Neural cell (in vitro differentiated cells): Measurements from ENCODE around the gene POLD1. TPM values are rescaled to one million over a fixed set of nuclear protein-coding genes. Genes with fewer than 3 reads are reported as not detected.

ENCODE experiments used
- H2AFZ ChIP-seq: fragments of 200-600, 300-800 bp; sonication (generic), shearing (Covaris generic); 2 replicates; pipeline ENCODE4 v1.6.0; 2014; ENCODE audit warnings: low read depth, mild to moderate bottlenecking, antibody characterized with exemption, low read length, moderate library complexity
- H3F3A ChIP-seq: fragments of 200-600 bp; shearing (Covaris generic); 2 replicates; pipeline ENCODE4 v1.6.1; 2016; ENCODE audit warnings: mild to moderate bottlenecking, moderate library complexity, mixed read lengths, antibody characterized with exemption, low read length; ENCODE audit not compliant: insufficient read depth, poor library complexity, severe bottlenecking
- H3K27ac ChIP-seq: fragments of 200-600, 300-800 bp; sonication (generic), shearing (Covaris generic); 2 replicates; pipeline ENCODE4 v1.5.1; 2014; ENCODE audit warnings: mild to moderate bottlenecking, low read length, moderate library complexity
- H3K27me3 ChIP-seq: fragments of 300-800, 200-600 bp; sonication (generic), shearing (Covaris generic); 2 replicates; pipeline ENCODE4 v1.6.0; 2014; ENCODE audit warnings: mild to moderate bottlenecking, low read depth, low read length, moderate library complexity; ENCODE audit not compliant: insufficient read depth
- H3K36me3 ChIP-seq: fragments of 300-800, 200-600 bp; sonication (generic), shearing (Covaris generic); 2 replicates; pipeline ENCODE4 v1.5.1; 2014; ENCODE audit warnings: mild to moderate bottlenecking, antibody characterized with exemption, low read length, moderate library complexity; ENCODE audit not compliant: insufficient read depth
- H3K4me2 ChIP-seq: fragments of 300-800, 200-600 bp; sonication (generic), shearing (Covaris generic); 2 replicates; pipeline ENCODE4 v1.6.0; 2014; ENCODE audit warnings: mild to moderate bottlenecking, low read length
- H3K4me3 ChIP-seq: fragments of 300-800, 200-600 bp; sonication (generic), shearing (Covaris generic); 2 replicates; pipeline ENCODE4 v1.5.1; 2014; ENCODE audit warnings: mild to moderate bottlenecking, low read length, moderate library complexity
- H3K79me2 ChIP-seq: fragments of 200-600 bp; shearing (Covaris generic); replicated peaks from 2 replicates; pipeline ENCODE4 v1.6.0; 2014; ENCODE audit warnings: mild to moderate bottlenecking, low read length, moderate library complexity; ENCODE audit not compliant: insufficient read depth
- H3K9ac ChIP-seq: fragments of 300-800, 200-600 bp; sonication (generic), shearing (Covaris generic); 2 replicates; pipeline ENCODE4 v1.6.1; 2016; ENCODE audit warnings: mild to moderate bottlenecking, low read length, mixed read lengths
- H3K9me2 ChIP-seq: fragments of 200-600 bp; shearing (Covaris generic); 2 replicates; pipeline ENCODE4 v1.6.1; 2016; ENCODE audit warnings: mild to moderate bottlenecking, low read length, mixed read lengths; ENCODE audit not compliant: insufficient read depth
- H3K9me3 ChIP-seq: fragments of 200-600, 300-800 bp; sonication (generic), shearing (Covaris generic); 2 replicates; pipeline ENCODE4 v1.6.1; 2016; ENCODE audit warnings: mild to moderate bottlenecking, mixed run types, low read length, moderate library complexity, mixed read lengths
- H4K20me1 ChIP-seq: fragments of 200-600 bp; shearing (Covaris generic); 2 replicates; pipeline ENCODE4 v1.6.1; 2016; ENCODE audit warnings: mild to moderate bottlenecking, mixed run types; ENCODE audit not compliant: insufficient read depth
- CTCF ChIP-seq: fragments of 450-650 bp; IDR thresholded peaks from 2 replicates; pipeline ENCODE4 v1.5.1; 2014; ENCODE audit warnings: antibody characterized with exemption, mild to moderate bottlenecking, moderate library complexity; ENCODE audit not compliant: poor library complexity, severe bottlenecking
- EP300 ChIP-seq: fragments of 450-650 bp; conservative IDR thresholded peaks from 2 replicates; pipeline ENCODE4 v1.6.1; 2014; ENCODE audit warnings: antibody characterized with exemption, mild to moderate bottlenecking, moderate library complexity; ENCODE audit not compliant: poor library complexity, severe bottlenecking
- EZH2 ChIP-seq: fragments of 200-600, 300-800 bp; shearing (Covaris generic), sonication (generic); IDR thresholded peaks from 2 replicates; pipeline ENCODE4 v1.6.1; 2014; ENCODE audit warnings: antibody characterized with exemption, low read length, borderline replicate concordance, mild to moderate bottlenecking; ENCODE audit not compliant: insufficient read depth, poor library complexity, severe bottlenecking
- MXI1 ChIP-seq: fragments of 450-650 bp; conservative IDR thresholded peaks from 2 replicates; pipeline ENCODE4 v1.6.1; 2014; ENCODE audit warnings: antibody characterized with exemption, mild to moderate bottlenecking; ENCODE audit not compliant: poor library complexity, severe bottlenecking
- POLR2AphosphoS5 ChIP-seq: IDR thresholded peaks from 2 replicates; pipeline ENCODE4 v1.6.1; 2012
- RAD21 ChIP-seq: fragments of 450-650 bp; conservative IDR thresholded peaks from 2 replicates; pipeline ENCODE4 v1.6.1; 2014; ENCODE audit warnings: antibody characterized with exemption, mild to moderate bottlenecking, moderate library complexity
- SMC3 ChIP-seq: fragments of 450-650 bp; conservative IDR thresholded peaks from 2 replicates; pipeline ENCODE4 v1.6.1; 2014; ENCODE audit warnings: antibody characterized with exemption, mild to moderate bottlenecking, moderate library complexity; ENCODE audit not compliant: poor library complexity
- TAF1 ChIP-seq: IDR thresholded peaks from 2 replicates; pipeline ENCODE4 v1.6.1; 2012; ENCODE audit warnings: low read depth
- polyA plus RNA-seq: library from polyadenylated mRNA; depleted of rRNA; stranded (reverse); fragments of >200 nt; gene quantifications from 2 replicates; pipeline ENCODE4 v1.2.3, GENCODE V29; 2014
- TF ChIP-seq, protein P1 (sequence below): IDR thresholded peaks from 2 replicates; pipeline ENCODE4 v1.6.1; 2012; ENCODE audit warnings: borderline replicate concordance

POLD1 gene
- polyA plus RNA-seq, 1 donor from 2014 or later: 13.1 TPM

DNA sequence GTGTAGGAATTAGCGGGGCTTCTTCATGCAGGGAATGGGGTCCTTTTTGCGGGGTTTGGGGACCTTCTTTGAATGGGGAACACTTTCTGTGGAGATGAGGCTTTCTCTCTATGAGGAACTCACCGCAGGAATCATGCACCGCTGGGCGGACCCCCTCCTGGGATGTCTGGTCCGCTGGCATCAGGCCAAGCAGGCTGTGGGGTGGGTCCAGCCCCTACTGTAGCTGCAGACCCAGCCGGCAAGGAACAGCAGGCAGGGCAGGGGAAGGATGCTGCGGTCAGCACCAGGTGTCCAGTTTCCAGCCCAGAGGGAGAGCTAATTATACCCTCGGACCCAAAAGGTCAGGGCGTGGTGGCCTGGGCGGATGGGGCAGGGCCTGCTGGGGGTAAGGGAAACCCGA is 50.4 kb downstream of the POLD1 start:
- H4K20me1 ChIP-seq: no peaks in the 10 kb centered on the region
- no peak overlapping the region for H2AFZ ChIP-seq
- H3K4me2 ChIP-seq: no peak overlapping the region
- H3K9me2 ChIP-seq: no peaks in the 10 kb centered on the region
- H3F3A ChIP-seq: no peaks in the 10 kb centered on the region
- peaks cover 5% of the 10 kb centered on the region for H3K27me3 ChIP-seq
- no peak for TF ChIP-seq SMC3
- TF ChIP-seq TAF1: no peak
- no peak for TF ChIP-seq RAD21
- TF ChIP-seq MXI1: no peak
- no peak for TF ChIP-seq EZH2
- TF ChIP-seq EP300: no peak
- TF ChIP-seq CTCF: no peak
- TF ChIP-seq POLR2AphosphoS5: no peak
- TF ChIP-seq, protein P1, sequence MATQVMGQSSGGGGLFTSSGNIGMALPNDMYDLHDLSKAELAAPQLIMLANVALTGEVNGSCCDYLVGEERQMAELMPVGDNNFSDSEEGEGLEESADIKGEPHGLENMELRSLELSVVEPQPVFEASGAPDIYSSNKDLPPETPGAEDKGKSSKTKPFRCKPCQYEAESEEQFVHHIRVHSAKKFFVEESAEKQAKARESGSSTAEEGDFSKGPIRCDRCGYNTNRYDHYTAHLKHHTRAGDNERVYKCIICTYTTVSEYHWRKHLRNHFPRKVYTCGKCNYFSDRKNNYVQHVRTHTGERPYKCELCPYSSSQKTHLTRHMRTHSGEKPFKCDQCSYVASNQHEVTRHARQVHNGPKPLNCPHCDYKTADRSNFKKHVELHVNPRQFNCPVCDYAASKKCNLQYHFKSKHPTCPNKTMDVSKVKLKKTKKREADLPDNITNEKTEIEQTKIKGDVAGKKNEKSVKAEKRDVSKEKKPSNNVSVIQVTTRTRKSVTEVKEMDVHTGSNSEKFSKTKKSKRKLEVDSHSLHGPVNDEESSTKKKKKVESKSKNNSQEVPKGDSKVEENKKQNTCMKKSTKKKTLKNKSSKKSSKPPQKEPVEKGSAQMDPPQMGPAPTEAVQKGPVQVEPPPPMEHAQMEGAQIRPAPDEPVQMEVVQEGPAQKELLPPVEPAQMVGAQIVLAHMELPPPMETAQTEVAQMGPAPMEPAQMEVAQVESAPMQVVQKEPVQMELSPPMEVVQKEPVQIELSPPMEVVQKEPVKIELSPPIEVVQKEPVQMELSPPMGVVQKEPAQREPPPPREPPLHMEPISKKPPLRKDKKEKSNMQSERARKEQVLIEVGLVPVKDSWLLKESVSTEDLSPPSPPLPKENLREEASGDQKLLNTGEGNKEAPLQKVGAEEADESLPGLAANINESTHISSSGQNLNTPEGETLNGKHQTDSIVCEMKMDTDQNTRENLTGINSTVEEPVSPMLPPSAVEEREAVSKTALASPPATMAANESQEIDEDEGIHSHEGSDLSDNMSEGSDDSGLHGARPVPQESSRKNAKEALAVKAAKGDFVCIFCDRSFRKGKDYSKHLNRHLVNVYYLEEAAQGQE: no peak
- no peaks in the 10 kb centered on the region for H3K9me3 ChIP-seq
- H3K79me2 ChIP-seq: no peaks in the 10 kb centered on the region
- no peak overlapping the region for H3K27ac ChIP-seq
- H3K4me3 ChIP-seq: no peak overlapping the region
- no peaks in the 10 kb centered on the region for H3K36me3 ChIP-seq
- no peak overlapping the region for H3K9ac ChIP-seq

GRCh38 chr19:50435221-50435620 is 51.1 kb downstream of the POLD1 start:
- Histone ChIP-seq H3K27me3 (peaks cover 5% of the 10 kb centered on the region), H2AFZ (no peak overlapping the region), H3K9ac (no peak overlapping the region), H3F3A (no peaks in the 10 kb centered on the region), H3K79me2 (no peaks in the 10 kb centered on the region), H3K36me3 (no peaks in the 10 kb centered on the region), H3K9me3 (no peaks in the 10 kb centered on the region), H3K27ac (no peak overlapping the region), H3K9me2 (no peaks in the 10 kb centered on the region), H3K4me3 (no peak overlapping the region), H3K4me2 (no peak overlapping the region), H4K20me1 (no peaks in the 10 kb centered on the region)
- TF ChIP-seq EP300 (no peak), SMC3 (no peak), TAF1 (no peak), POLR2AphosphoS5 (no peak), MXI1 (no peak), RAD21 (no peak)
- TF ChIP-seq, protein P1: no peak
